Neural cell (in vitro differentiated cells): ENCODE data around the gene SLC6A18. TPM values are rescaled to one million over a fixed set of nuclear protein-coding genes. Genes with fewer than 3 reads are reported as not detected.

ENCODE experiments used
- H2AFZ ChIP-seq: fragments of 200-600, 300-800 bp; sonication (generic), shearing (Covaris generic); 2 replicates; pipeline ENCODE4 v1.6.0; 2014; ENCODE audit warnings: low read depth, mild to moderate bottlenecking, antibody characterized with exemption, low read length, moderate library complexity
- H3F3A ChIP-seq: fragments of 200-600 bp; shearing (Covaris generic); 2 replicates; pipeline ENCODE4 v1.6.1; 2016; ENCODE audit warnings: mild to moderate bottlenecking, moderate library complexity, mixed read lengths, antibody characterized with exemption, low read length; ENCODE audit not compliant: insufficient read depth, poor library complexity, severe bottlenecking
- H3K27ac ChIP-seq: fragments of 200-600, 300-800 bp; sonication (generic), shearing (Covaris generic); 2 replicates; pipeline ENCODE4 v1.5.1; 2014; ENCODE audit warnings: mild to moderate bottlenecking, low read length, moderate library complexity
- H3K27me3 ChIP-seq: fragments of 300-800, 200-600 bp; sonication (generic), shearing (Covaris generic); 2 replicates; pipeline ENCODE4 v1.6.0; 2014; ENCODE audit warnings: mild to moderate bottlenecking, low read depth, low read length, moderate library complexity; ENCODE audit not compliant: insufficient read depth
- H3K36me3 ChIP-seq: fragments of 300-800, 200-600 bp; sonication (generic), shearing (Covaris generic); 2 replicates; pipeline ENCODE4 v1.5.1; 2014; ENCODE audit warnings: mild to moderate bottlenecking, antibody characterized with exemption, low read length, moderate library complexity; ENCODE audit not compliant: insufficient read depth
- H3K4me2 ChIP-seq: fragments of 300-800, 200-600 bp; sonication (generic), shearing (Covaris generic); 2 replicates; pipeline ENCODE4 v1.6.0; 2014; ENCODE audit warnings: mild to moderate bottlenecking, low read length
- H3K4me3 ChIP-seq: fragments of 300-800, 200-600 bp; sonication (generic), shearing (Covaris generic); 2 replicates; pipeline ENCODE4 v1.5.1; 2014; ENCODE audit warnings: mild to moderate bottlenecking, low read length, moderate library complexity
- H3K79me2 ChIP-seq: fragments of 200-600 bp; shearing (Covaris generic); replicated peaks from 2 replicates; pipeline ENCODE4 v1.6.0; 2014; ENCODE audit warnings: mild to moderate bottlenecking, low read length, moderate library complexity; ENCODE audit not compliant: insufficient read depth
- H3K9ac ChIP-seq: fragments of 300-800, 200-600 bp; sonication (generic), shearing (Covaris generic); 2 replicates; pipeline ENCODE4 v1.6.1; 2016; ENCODE audit warnings: mild to moderate bottlenecking, low read length, mixed read lengths
- H3K9me2 ChIP-seq: fragments of 200-600 bp; shearing (Covaris generic); 2 replicates; pipeline ENCODE4 v1.6.1; 2016; ENCODE audit warnings: mild to moderate bottlenecking, low read length, mixed read lengths; ENCODE audit not compliant: insufficient read depth
- H3K9me3 ChIP-seq: fragments of 200-600, 300-800 bp; sonication (generic), shearing (Covaris generic); 2 replicates; pipeline ENCODE4 v1.6.1; 2016; ENCODE audit warnings: mild to moderate bottlenecking, mixed run types, low read length, moderate library complexity, mixed read lengths
- H4K20me1 ChIP-seq: fragments of 200-600 bp; shearing (Covaris generic); 2 replicates; pipeline ENCODE4 v1.6.1; 2016; ENCODE audit warnings: mild to moderate bottlenecking, mixed run types; ENCODE audit not compliant: insufficient read depth
- CTCF ChIP-seq: fragments of 450-650 bp; IDR thresholded peaks from 2 replicates; pipeline ENCODE4 v1.5.1; 2014; ENCODE audit warnings: antibody characterized with exemption, mild to moderate bottlenecking, moderate library complexity; ENCODE audit not compliant: poor library complexity, severe bottlenecking
- EP300 ChIP-seq: fragments of 450-650 bp; conservative IDR thresholded peaks from 2 replicates; pipeline ENCODE4 v1.6.1; 2014; ENCODE audit warnings: antibody characterized with exemption, mild to moderate bottlenecking, moderate library complexity; ENCODE audit not compliant: poor library complexity, severe bottlenecking
- EZH2 ChIP-seq: fragments of 200-600, 300-800 bp; shearing (Covaris generic), sonication (generic); IDR thresholded peaks from 2 replicates; pipeline ENCODE4 v1.6.1; 2014; ENCODE audit warnings: antibody characterized with exemption, low read length, borderline replicate concordance, mild to moderate bottlenecking; ENCODE audit not compliant: insufficient read depth, poor library complexity, severe bottlenecking
- MXI1 ChIP-seq: fragments of 450-650 bp; conservative IDR thresholded peaks from 2 replicates; pipeline ENCODE4 v1.6.1; 2014; ENCODE audit warnings: antibody characterized with exemption, mild to moderate bottlenecking; ENCODE audit not compliant: poor library complexity, severe bottlenecking
- POLR2AphosphoS5 ChIP-seq: IDR thresholded peaks from 2 replicates; pipeline ENCODE4 v1.6.1; 2012
- RAD21 ChIP-seq: fragments of 450-650 bp; conservative IDR thresholded peaks from 2 replicates; pipeline ENCODE4 v1.6.1; 2014; ENCODE audit warnings: antibody characterized with exemption, mild to moderate bottlenecking, moderate library complexity
- REST ChIP-seq: IDR thresholded peaks from 2 replicates; pipeline ENCODE4 v1.6.1; 2012; ENCODE audit warnings: borderline replicate concordance
- SMC3 ChIP-seq: fragments of 450-650 bp; conservative IDR thresholded peaks from 2 replicates; pipeline ENCODE4 v1.6.1; 2014; ENCODE audit warnings: antibody characterized with exemption, mild to moderate bottlenecking, moderate library complexity; ENCODE audit not compliant: poor library complexity
- TAF1 ChIP-seq: IDR thresholded peaks from 2 replicates; pipeline ENCODE4 v1.6.1; 2012; ENCODE audit warnings: low read depth
- polyA plus RNA-seq: library from polyadenylated mRNA; depleted of rRNA; stranded (reverse); fragments of >200 nt; gene quantifications from 2 replicates; pipeline ENCODE4 v1.2.3, GENCODE V29; 2014

The SLC6A18 gene
- polyA plus RNA-seq, 1 donor from 2014 or later: not detected

- no peaks in the 10 kb centered on the region for H3K9me2 ChIP-seq
- no peak overlapping the region for H3K4me2 ChIP-seq
- no peaks in the 10 kb centered on the region for H3K79me2 ChIP-seq
- H3F3A ChIP-seq: no peaks in the 10 kb centered on the region
- no peak overlapping the region for H3K9ac ChIP-seq
- TF ChIP-seq REST: no peak
- no peaks in the 10 kb centered on the region for H3K36me3 ChIP-seq
- H4K20me1 ChIP-seq: no peaks in the 10 kb centered on the region
- no peak overlapping the region for H3K27ac ChIP-seq
- H3K27me3 ChIP-seq: no peaks in the 10 kb centered on the region
- H2AFZ ChIP-seq: no peak overlapping the region
- no peaks in the 10 kb centered on the region for H3K9me3 ChIP-seq
- H3K4me3 ChIP-seq: no peak overlapping the region
Measured at GRCh38 chr5:1252681-1253080, 27.5 kb downstream of the SLC6A18 start.

GRCh38 chr5:1253456-1254105, 28.4 kb downstream of the SLC6A18 start:
- Histone ChIP-seq H4K20me1 (no peaks in the 10 kb centered on the region), H3K36me3 (no peaks in the 10 kb centered on the region), H3K79me2 (no peaks in the 10 kb centered on the region), H3K27ac (no peak overlapping the region), H3K4me3 (no peak overlapping the region), H3F3A (no peaks in the 10 kb centered on the region), H3K4me2 (no peak overlapping the region), H3K9me2 (no peaks in the 10 kb centered on the region), H3K9ac (no peak overlapping the region), H2AFZ (no peak overlapping the region), H3K27me3 (no peaks in the 10 kb centered on the region), H3K9me3 (no peaks in the 10 kb centered on the region)
- TF ChIP-seq MXI1 (no peak), REST (no peak), EZH2 (no peak), TAF1 (no peak), SMC3 (no peak), EP300 (no peak)

DNA sequence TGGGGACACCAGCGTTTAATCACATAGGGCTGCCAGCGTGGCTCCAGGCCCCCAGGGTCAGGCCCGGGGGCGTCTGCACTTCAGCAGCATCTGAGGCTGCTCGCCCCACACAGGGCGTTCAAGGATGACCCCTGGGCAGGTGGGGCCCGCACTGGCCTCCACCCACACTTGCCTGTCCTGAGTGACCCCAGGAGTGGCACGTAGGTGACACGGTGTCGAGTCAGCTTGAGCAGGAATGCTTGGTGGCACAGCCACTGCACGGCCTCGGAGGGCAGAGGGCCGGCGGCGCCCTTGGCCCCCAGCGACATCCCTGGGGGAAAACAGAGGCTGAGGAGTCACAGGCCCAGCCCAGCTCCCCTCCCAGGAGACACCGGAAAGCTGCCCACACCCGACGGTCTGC, 29.0 kb downstream of the SLC6A18 start:
- Histone ChIP-seq H3K9me3 (no peaks in the 10 kb centered on the region), H3K4me2 (no peak overlapping the region), H3K27ac (no peak overlapping the region), H3K27me3 (no peaks in the 10 kb centered on the region), H2AFZ (no peak overlapping the region), H3K4me3 (no peak overlapping the region), H3K9me2 (no peaks in the 10 kb centered on the region), H3K36me3 (no peaks in the 10 kb centered on the region), H3K79me2 (no peaks in the 10 kb centered on the region), H3K9ac (no peak overlapping the region), H4K20me1 (no peaks in the 10 kb centered on the region), H3F3A (no peaks in the 10 kb centered on the region)
- TF ChIP-seq RAD21 (no peak), EP300 (no peak), CTCF (no peak), TAF1 (no peak), REST (no peak), SMC3 (no peak), POLR2AphosphoS5 (no peak), MXI1 (no peak), EZH2 (no peak)
